GM21825 (cell line): Measurements from ENCODE around the gene FDX1.

Source experiments
- ATAC-seq: cut with Tn5 transposase; IDR thresholded peaks from one replicate; pipeline ENCODE4 v1.9.1; 2021; ENCODE audit warnings: mild to moderate bottlenecking, moderate library complexity; ENCODE audit not compliant: unreplicated experiment

Gene FDX1

GRCh38 chr11:110431051-110431672, 1.4 kb downstream of the FDX1 start:
- no peak for ATAC-seq

- ATAC-seq, result no peak
Observed at GRCh38 chr11:110431674-110432073, 1.9 kb downstream of the FDX1 start.

DNA sequence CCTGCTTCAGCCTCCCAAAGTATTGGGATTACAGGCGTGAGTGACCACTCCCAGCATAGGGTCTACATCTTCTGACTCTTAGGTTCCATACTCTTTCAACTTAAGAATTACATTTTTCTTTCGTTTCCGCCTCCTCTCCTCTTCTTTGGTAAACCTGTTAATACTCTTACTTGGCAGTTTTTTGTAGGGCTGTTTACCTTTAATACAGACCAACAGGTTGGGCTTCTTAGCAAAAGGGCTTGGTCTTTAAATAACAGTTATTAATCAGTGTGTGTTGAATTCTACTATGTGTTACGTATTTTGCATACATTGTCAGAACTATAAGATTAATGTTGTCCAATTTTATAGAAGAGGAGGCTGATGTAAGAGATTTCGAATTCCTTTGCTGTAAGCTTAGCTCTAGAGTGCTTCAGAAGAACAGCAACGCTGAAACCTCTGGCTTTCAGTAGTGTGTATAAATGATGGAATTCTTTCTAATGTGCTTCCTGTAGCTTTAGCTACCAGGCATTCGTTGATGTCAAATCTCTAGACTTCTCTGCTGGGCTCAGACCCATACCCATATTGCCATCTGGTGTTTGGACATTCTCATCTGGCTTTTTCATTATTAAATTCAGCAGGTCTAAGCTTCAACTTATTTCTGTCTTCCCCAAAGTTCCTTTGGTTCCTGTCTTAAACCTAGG, 3.1 kb downstream of the FDX1 start:
- ATAC-seq, result no peak

GRCh38 chr11:110433393-110434333, 3.9 kb downstream of the FDX1 start:
- ATAC-seq, result no peak

- no peak for ATAC-seq
Observed at GRCh38 chr11:110434952-110435779, 5.4 kb downstream of the FDX1 start.

DNA sequence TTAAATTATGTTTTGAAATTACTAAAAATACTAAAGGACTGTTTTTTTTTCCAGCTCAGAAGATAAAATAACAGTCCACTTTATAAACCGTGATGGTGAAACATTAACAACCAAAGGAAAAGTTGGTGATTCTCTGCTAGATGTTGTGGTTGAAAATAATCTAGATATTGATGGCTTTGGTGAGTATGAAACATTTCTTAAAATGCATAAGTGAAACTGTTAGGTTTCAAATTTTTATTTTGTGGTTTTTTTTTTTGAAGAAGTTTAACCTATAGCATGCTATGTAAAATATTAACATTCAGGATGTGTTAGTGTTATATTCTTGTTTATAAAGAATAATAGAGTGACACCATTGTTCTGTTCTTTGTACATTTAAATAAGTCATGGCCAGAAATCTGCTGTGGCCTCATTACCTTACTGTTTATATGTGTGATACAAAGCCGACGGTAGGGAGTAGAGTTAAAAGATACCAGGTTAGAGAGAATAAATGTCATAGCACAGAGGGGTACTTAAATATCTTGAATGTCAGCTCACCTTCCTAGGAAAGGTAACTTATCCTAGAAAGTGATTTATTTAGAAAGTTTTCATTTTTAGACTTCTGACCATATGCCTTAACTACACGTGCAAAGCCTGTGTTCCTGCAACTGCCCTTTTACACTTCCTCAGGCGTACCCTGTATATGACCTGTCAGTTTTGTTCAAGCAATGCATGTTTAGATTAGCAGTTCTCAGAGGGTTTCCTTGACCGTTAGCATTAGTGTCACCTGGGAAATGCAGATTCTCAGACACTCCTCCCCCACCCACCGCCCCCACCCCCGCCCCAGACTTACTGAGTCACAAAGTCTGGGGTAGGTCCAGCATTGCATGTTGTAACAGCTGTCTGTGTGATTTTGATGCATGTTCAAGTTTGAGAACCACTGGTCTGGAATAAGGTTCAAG, 6.3 kb downstream of the FDX1 start:
- ATAC-seq, result no peak

DNA sequence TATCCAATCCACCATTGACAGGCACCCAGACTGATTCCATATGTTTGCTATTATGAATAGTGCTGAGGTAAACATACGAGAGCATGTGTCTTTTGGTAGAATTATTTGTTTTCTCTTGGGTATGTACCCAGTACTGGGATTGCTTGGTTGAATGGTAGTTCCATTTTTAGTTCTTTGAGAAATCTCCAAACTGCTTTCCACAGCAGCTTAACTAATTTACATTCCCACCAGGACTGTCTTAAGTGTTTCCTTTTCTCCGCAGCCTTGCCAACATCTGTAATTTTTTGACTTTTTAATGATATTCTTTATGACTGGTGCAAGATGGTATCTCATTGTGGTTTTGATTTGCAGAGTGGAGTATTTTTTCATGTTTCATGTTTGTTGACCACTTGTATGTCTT, 8.3 kb downstream of the FDX1 start:
- ATAC-seq, result no peak

GRCh38 chr11:110445437-110445836, 15.7 kb downstream of the FDX1 start:
- ATAC-seq, result no peak

GRCh38 chr11:110446061-110446460, 16.3 kb downstream of the FDX1 start:
- ATAC-seq, result no peak

DNA sequence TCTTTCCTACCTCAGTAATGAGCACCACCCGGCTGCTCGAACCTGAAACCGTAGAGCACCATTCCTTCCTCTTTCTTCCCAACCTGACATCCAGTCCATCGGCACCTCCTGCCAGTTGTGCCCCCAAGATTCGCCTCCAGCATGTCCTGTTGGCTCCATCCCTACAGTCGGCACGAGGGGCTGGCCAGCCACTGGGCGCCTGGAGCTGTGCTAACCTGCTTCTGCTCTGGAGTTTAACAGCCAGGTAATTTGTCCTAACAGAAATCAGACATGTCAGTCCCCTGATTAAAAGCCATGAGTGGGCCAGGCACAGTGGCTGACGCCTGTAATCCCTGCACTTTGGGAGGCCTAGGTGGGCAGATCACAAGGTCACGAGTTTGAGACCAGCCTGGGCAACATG, 16.8 kb downstream of the FDX1 start:
- no peak for ATAC-seq

DNA sequence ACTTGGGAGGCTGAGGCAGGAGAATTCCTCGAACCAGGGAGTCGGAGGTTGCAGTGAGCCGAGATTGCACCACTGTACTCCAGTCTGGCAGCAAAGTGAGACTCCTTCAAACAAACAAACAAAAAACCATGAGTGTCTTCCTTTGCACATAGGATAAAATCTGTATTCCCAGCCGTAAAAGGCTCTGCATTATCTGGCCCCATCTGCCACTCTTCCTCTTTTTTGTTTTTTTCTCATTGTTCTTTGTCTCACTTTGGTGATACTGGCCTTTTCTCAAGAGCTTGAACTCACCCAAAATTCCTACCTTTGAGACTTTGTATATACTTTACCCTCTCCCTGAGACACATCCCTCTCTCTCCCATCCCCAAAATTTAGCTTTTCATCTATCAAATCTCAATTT, 17.6 kb downstream of the FDX1 start:
- no peak for ATAC-seq

DNA sequence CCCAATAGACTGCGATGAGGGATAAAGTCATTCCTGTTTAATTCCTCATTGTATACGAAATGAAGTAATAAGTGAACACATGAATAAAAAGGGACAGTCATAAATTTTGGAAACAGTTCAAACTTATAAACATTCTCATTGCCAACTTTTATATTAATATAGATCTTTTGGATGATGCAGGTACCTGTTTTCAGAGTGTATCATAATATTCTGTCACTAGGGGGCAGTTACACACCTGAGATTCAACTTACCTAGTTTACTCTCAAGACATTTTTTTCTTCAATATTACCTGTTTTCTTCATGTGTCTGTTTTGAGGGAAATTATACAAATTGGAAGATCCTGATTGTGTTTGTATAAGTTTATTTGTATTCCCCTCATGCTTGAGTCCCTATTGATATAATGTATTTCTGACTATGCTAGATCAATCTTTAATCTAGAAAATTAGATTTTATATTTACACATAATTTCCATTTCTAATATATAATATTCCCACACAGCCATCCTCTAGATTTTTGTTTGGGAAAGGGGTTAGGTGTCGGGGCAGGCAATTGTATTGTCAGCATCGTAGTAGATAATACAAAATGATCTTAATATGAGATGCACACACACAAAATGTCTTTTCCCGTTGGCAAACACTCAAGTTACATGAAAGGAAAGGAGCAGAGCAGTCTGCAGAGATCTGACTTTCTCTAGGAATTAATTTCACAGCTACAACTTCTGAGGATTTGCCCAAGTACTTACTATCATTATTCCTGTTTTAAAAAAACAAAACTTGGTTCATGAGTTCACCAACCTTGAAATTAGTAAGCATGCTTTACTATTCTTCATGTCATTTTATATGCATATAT, 18.4 kb downstream of the FDX1 start:
- ATAC-seq, result no peak

- no peak for ATAC-seq
Observed at GRCh38 chr11:110450246-110450645, 20.5 kb downstream of the FDX1 start.

DNA sequence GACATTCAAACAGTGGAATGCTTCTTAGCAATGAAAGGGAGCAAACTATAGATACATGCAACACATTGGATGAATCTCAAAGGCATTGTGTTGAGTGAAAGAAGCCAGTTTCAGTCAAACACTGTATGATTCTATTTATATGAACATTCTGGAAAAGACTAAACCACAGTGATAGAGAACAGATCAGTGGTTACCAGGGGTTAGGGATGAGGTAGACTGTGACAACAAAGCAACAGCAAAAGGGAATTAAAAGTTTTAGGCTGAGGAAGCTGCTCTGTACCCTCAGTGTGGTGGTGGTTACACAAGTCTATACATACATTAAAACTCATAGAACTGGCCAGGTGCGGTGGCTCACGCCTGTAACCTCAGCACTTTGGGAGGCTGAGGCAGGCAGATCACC, 23.0 kb downstream of the FDX1 start:
- no peak for ATAC-seq

- peak; percentile 69 for ATAC-seq
Observed at GRCh38 chr11:110453684-110454354, 24.1 kb downstream of the FDX1 start.

DNA sequence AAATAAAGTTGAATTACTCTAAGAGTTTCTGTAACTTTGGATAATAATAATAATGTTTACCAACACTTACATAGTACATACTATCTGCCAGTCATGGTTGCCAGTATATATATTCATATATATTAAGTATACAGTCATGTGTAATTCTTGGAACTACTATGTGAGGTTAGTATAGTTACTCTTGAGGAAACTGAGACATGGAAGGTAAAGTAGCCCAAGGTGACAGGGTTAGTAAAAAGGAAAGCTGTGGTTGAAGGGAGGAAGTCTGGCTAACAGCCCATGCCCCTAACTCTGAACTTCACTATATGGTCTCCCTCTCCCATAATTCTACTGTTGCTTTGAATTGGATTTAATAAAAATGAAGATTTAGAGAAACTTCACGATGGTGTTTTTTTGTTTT, 24.9 kb downstream of the FDX1 start:
- no peak for ATAC-seq

- no peak for ATAC-seq
Observed at GRCh38 chr11:110455718-110456117, 26.0 kb downstream of the FDX1 start.

DNA sequence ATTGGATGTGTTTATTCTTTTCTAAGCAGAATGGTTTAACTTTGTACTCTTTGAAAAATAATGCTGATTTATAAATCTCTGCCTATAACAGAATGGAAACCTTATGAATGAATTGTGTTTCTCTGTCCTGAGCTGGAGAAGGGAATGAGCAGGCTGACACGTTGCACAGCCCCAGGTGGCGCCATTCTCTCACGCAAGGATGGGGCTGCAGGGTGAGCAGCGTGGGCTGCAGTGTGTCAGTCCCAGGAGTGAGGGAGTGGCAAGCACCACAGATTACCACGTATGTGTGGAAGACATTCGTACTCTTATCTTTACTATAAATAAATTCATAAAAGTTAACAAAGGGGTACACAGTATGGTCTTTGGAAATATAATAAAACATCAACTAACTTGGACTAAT, 33.4 kb downstream of the FDX1 start:
- no peak for ATAC-seq
